Measurements from ENCODE around the gene ZNF227.
A peak's percentile ranks its signal among the peaks of the same experiment; 100 is the strongest.
"Not testable (repeated sequence)": the region's sequence is repeated elsewhere in the genome, so short reads cannot be mapped to it uniquely, and the experiment has no call there.

The ZNF227 gene

DNA sequence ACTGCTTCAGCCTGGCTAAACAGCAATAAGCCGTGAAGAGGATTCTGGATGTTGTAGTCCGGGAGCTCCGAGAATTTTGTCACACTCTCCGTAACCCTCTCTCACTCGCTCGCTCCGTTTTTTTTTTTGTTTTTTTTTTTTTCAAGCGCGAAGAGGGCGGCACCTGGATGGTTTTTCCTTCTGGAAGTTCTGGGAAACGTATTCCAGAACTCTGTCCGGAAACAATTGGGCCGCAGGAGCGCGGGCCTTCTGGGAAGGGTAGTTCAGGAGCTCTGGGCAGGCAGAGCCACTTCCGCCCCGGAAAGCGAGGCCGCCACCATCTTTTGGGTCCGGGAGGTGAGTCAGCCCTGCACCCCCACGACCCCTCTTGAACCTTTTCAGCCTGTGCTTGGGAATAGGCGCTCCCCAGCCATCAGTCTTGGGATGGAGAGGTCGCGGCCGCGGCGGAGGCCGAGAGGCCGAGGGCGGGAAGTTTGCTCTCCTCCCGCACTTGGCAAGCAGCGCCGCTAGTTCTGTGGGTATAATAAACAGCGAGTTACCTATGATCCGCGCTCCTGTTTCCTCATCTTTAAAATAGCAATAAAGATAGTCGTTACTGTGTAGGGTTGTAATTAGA lies at the start of gene ZNF227:
Gene ZNF227 (plus strand): TSS at position 283 of the 616 bp plus-strand sequence. CDS start 5,261 bp downstream, outside the sequence.
- peaks cover 11% of the 10 kb centered on the region for H3K9me3 Mint-ChIP-seq
- H3K27me3 Mint-ChIP-seq = no peaks in the 10 kb centered on the region
- peak within 1 kb of the TSS; percentile 93 for H3K4me3 Mint-ChIP-seq
- H3K36me3 Mint-ChIP-seq (ENCODE audit: low read depth) = peaks cover 51% of the 10 kb centered on the region
- H3K27ac Mint-ChIP-seq = peak within 1 kb of the TSS; percentile 91
- peaks cover 16% of the 10 kb centered on the region for H3K4me1 Mint-ChIP-seq (ENCODE audit: low read depth)
- intact Hi-C loops (cut with micrococcal nuclease) = loop anchor here (2.0 to 5.0 kb wide), 2 partner anchors 72 to 210 kb away; partner anchors contain the start of genes ZNF230 and ZNF234

DNA sequence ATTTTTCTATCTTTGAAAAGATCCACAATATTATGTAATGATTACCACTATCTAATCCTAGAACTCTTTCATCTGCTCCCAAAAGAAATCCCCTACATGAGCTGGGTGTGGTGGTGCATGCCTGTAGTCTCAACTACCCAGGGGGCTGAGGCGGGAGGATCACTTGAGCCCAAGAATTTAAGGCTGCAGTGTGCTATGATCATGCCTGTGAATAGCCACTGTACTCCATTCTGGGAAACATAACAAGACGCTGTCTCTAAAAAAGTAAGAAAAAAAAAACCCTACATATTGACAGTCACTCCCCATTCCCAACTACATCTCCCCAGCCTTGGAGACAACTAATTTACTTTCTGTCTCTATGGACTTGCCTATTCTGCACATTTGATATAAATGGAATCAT lies 48.5 kb upstream of the ZNF227 start:
- intact Hi-C loops (cut with micrococcal nuclease) = loop anchor here (1.0 to 10.0 kb wide), 3 partner anchors 22 to 141 kb away; partner anchors contain the start of genes ZNF225, ZNF234 and ZNF235
- H3K4me3 Mint-ChIP-seq = no peak overlapping the region
- H3K36me3 Mint-ChIP-seq (ENCODE audit: low read depth) = peaks cover 45% of the 10 kb centered on the region
- peaks cover 57% of the 10 kb centered on the region for H3K9me3 Mint-ChIP-seq
- H3K4me1 Mint-ChIP-seq (ENCODE audit: low read depth) = peaks cover 13% of the 10 kb centered on the region
- no peak overlapping the region for H3K27ac Mint-ChIP-seq
- H3K27me3 Mint-ChIP-seq = no peaks in the 10 kb centered on the region

DNA sequence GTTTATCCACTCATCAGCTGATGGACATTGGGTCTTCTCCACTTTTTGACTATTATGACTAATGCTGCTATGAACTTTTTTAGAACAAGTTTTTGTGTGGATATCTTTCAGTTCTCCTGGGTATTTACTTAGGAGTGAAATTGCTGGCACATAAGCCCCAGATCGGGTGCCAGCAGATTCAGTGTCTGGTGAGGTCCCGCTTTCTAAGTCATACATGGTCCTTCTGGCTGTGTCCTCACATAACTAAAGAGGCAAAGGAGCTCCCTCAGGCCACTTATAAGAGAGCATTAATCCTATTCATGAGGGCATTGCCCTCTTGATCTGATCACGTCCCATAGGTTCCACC lies 48.0 kb upstream of the ZNF227 start:
- peaks cover 13% of the 10 kb centered on the region for H3K4me1 Mint-ChIP-seq (ENCODE audit: low read depth)
- H3K9me3 Mint-ChIP-seq = peaks cover 60% of the 10 kb centered on the region
- peak overlapping the region; percentile 94 for H3K4me3 Mint-ChIP-seq
- H3K27ac Mint-ChIP-seq = peak overlapping the region; percentile 98
- no peaks in the 10 kb centered on the region for H3K27me3 Mint-ChIP-seq
- intact Hi-C loops (cut with micrococcal nuclease) = loop anchor here (1.0 to 10.0 kb wide), 3 partner anchors 23 to 141 kb away; partner anchors contain the start of genes ZNF225, ZNF234 and ZNF235
- H3K36me3 Mint-ChIP-seq (ENCODE audit: low read depth) = peaks cover 50% of the 10 kb centered on the region

- peak within 1 kb of the TSS; percentile 98 for H3K27ac Mint-ChIP-seq
- H3K9me3 Mint-ChIP-seq = peaks cover 59% of the 10 kb centered on the region
These were observed 47.4 kb upstream of the ZNF227 start, which contains the start of gene ZNF226 for GRCh38 chr19:44164673-44165512. ZNF226 (plus strand) TSS chr19:44165100; CDS start chr19:44170081, 4,981 bp downstream.

DNA sequence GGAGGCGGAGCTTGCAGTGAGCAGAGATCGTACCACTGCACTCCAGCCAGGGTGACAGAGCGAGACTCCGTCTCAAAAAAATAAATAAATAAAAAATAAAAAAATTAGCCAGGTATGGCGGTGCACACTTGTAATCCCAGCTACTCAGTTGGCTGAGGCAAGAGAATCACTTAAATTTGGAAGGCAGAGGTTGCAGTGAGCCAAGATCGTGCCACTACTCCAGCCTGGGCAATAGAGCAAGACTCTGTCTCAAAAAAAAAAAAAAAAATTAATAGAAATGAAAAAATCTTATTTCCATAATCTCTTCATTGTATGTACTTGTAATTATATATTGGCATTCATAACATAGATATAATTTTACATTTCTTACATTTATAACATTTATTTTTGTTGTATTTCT lies 41.7 kb upstream of the ZNF227 start:
- H3K4me3 Mint-ChIP-seq; intact Hi-C loops (cut with micrococcal nuclease); H3K27me3 Mint-ChIP-seq; H3K27ac Mint-ChIP-seq: not testable (repeated sequence)
- Mint-ChIP-seq H3K9me3 (peaks cover 73% of the 10 kb centered on the region), H3K4me1 (ENCODE audit: low read depth) (peaks cover 10% of the 10 kb centered on the region), H3K36me3 (ENCODE audit: low read depth) (peaks cover 97% of the 10 kb centered on the region)

More at GRCh38 chr19:44164673-44165512, 47.4 kb upstream of the ZNF227 start, which contains the start of gene ZNF226:
- H3K27me3 Mint-ChIP-seq = no peaks in the 10 kb centered on the region
- peaks cover 56% of the 10 kb centered on the region for H3K36me3 Mint-ChIP-seq (ENCODE audit: low read depth)
- peaks cover 13% of the 10 kb centered on the region for H3K4me1 Mint-ChIP-seq (ENCODE audit: low read depth)
- intact Hi-C loops (cut with micrococcal nuclease) = loop anchor here (1.0 to 10.0 kb wide), 5 partner anchors 24 to 140 kb away; partner anchors contain the start of genes ZNF224, ZNF225, ZNF234 and ZNF235
- H3K4me3 Mint-ChIP-seq = peak within 1 kb of the TSS; percentile 94

- intact Hi-C loops (cut with micrococcal nuclease) = no loop called here
- Mint-ChIP-seq H3K36me3 (ENCODE audit: low read depth) (peaks cover 61% of the 10 kb centered on the region), H3K27ac (no peak overlapping the region), H3K4me3 (no peak overlapping the region), H3K9me3 (peaks cover 99% of the 10 kb centered on the region), H3K4me1 (ENCODE audit: low read depth) (no peaks in the 10 kb centered on the region), H3K27me3 (no peaks in the 10 kb centered on the region)
These were observed 35.7 kb upstream of the ZNF227 start for GRCh38 chr19:44176590-44176989.

GRCh38 chr19:44180968-44181367 lies 31.4 kb upstream of the ZNF227 start:
- H3K36me3 Mint-ChIP-seq (ENCODE audit: low read depth) = peaks cover 17% of the 10 kb centered on the region
- intact Hi-C loops (cut with micrococcal nuclease) = no loop called here
- no peak overlapping the region for H3K27ac Mint-ChIP-seq

GRCh38 chr19:44182145-44182544 lies 30.2 kb upstream of the ZNF227 start:
- H3K36me3 Mint-ChIP-seq (ENCODE audit: low read depth) = peaks cover 5% of the 10 kb centered on the region
- H3K27me3 Mint-ChIP-seq = no peaks in the 10 kb centered on the region
- peaks cover 80% of the 10 kb centered on the region for H3K9me3 Mint-ChIP-seq
- H3K27ac Mint-ChIP-seq = no peak overlapping the region
- no peaks in the 10 kb centered on the region for H3K4me1 Mint-ChIP-seq (ENCODE audit: low read depth)
- H3K4me3 Mint-ChIP-seq = no peak overlapping the region
- intact Hi-C loops (cut with micrococcal nuclease) = no loop called here

More at GRCh38 chr19:44180968-44181367, 31.4 kb upstream of the ZNF227 start:
- Mint-ChIP-seq H3K9me3 (peaks cover 86% of the 10 kb centered on the region), H3K4me1 (ENCODE audit: low read depth) (no peaks in the 10 kb centered on the region), H3K4me3 (no peak overlapping the region), H3K27me3 (no peaks in the 10 kb centered on the region)

GRCh38 chr19:44190020-44190419 lies 22.3 kb upstream of the ZNF227 start:
- Mint-ChIP-seq H3K9me3 (peaks cover 57% of the 10 kb centered on the region), H3K4me3 (no peak overlapping the region), H3K36me3 (ENCODE audit: low read depth) (no peaks in the 10 kb centered on the region), H3K4me1 (ENCODE audit: low read depth) (no peaks in the 10 kb centered on the region), H3K27ac (no peak overlapping the region), H3K27me3 (peaks cover 2% of the 10 kb centered on the region)
- intact Hi-C loops (cut with micrococcal nuclease) = no loop called here

GRCh38 chr19:44192127-44192526 lies 20.2 kb upstream of the ZNF227 start:
- intact Hi-C loops (cut with micrococcal nuclease) = no loop called here
- Mint-ChIP-seq H3K4me1 (ENCODE audit: low read depth) (no peaks in the 10 kb centered on the region), H3K27ac (no peak overlapping the region), H3K4me3 (no peak overlapping the region), H3K36me3 (ENCODE audit: low read depth) (no peaks in the 10 kb centered on the region), H3K9me3 (peaks cover 64% of the 10 kb centered on the region), H3K27me3 (peaks cover 2% of the 10 kb centered on the region)

DNA sequence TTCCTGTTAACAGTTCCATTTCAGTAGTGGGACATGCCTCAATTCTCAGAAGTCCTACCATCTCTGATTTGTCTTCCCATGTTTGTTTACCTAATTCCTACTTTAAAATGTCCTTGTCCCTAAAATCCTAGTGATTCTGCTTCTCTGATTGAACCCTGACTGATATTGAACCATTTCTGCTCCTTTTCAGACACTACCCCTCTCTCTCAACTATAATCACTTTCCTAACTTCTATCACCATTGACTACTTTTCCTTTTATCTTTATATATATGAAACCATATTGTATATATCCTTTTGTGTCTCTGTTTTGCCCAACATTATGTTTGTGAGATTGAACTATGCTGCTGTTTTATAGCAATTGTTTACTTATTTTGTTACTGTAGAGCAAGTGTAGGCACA lies 15.6 kb upstream of the ZNF227 start:
- no peaks in the 10 kb centered on the region for H3K36me3 Mint-ChIP-seq (ENCODE audit: low read depth)
- intact Hi-C loops (cut with micrococcal nuclease) = no loop called here
- peaks cover 2% of the 10 kb centered on the region for H3K27me3 Mint-ChIP-seq
- H3K4me3 Mint-ChIP-seq = no peak overlapping the region
- H3K9me3 Mint-ChIP-seq = peaks cover 46% of the 10 kb centered on the region
- no peak overlapping the region for H3K27ac Mint-ChIP-seq
- no peaks in the 10 kb centered on the region for H3K4me1 Mint-ChIP-seq (ENCODE audit: low read depth)

DNA sequence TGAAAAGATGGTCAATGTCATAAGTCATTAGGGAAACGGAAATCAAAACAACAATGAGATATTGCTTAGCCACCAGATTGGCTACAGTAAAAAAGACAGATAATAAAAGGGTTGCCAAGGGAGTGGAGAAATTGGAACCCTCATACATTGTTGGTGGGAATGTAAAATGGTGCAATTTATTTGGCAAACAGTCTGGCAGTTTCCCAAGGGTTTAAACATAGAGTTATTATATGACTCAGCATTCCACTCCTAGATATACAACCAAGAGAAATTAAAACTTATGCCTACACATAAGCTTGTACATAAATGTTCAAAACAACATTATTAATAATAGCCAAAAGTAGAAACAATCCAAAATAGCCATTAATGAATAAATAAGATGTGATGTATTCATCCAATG lies 9.9 kb upstream of the ZNF227 start:
- intact Hi-C loops (cut with micrococcal nuclease) = no loop called here
- H3K4me3 Mint-ChIP-seq = no peak overlapping the region
- peaks cover 5% of the 10 kb centered on the region for H3K4me1 Mint-ChIP-seq (ENCODE audit: low read depth)
- no peak overlapping the region for H3K27ac Mint-ChIP-seq
- H3K36me3 Mint-ChIP-seq (ENCODE audit: low read depth) = peaks cover 7% of the 10 kb centered on the region
- H3K9me3 Mint-ChIP-seq = peaks cover 50% of the 10 kb centered on the region
- H3K27me3 Mint-ChIP-seq = peaks cover 12% of the 10 kb centered on the region

DNA sequence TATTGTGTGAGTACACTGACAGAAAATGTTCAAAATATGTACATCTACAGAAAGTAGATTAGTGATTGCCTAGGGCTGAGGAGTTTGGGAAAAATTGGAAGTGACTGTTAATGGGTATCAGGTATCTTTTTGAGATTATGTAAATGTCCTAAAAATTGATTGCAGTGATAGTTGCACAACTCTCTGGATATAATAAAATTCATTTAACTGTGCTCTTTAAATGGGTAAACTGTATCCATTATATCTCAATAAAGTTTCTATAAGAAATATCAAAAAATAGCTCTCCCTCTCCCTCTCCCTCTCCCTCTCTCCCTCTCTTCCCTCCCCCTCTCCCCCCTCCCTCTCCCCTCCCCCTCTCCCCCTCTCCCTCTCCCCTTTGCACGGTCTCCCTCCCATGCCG lies 9.4 kb upstream of the ZNF227 start:
- peaks cover 51% of the 10 kb centered on the region for H3K9me3 Mint-ChIP-seq

GRCh38 chr19:44203877-44204276 lies 8.5 kb upstream of the ZNF227 start:
- intact Hi-C loops (cut with micrococcal nuclease); H3K36me3 Mint-ChIP-seq (ENCODE audit: low read depth); H3K4me3 Mint-ChIP-seq; H3K27ac Mint-ChIP-seq: not testable (repeated sequence)
- H3K9me3 Mint-ChIP-seq = peaks cover 48% of the 10 kb centered on the region
- H3K4me1 Mint-ChIP-seq (ENCODE audit: low read depth) = peaks cover 12% of the 10 kb centered on the region
- peaks cover 12% of the 10 kb centered on the region for H3K27me3 Mint-ChIP-seq

More for the DNA sequence above, 9.4 kb upstream of the ZNF227 start:
- Mint-ChIP-seq H3K36me3 (ENCODE audit: low read depth) (peaks cover 10% of the 10 kb centered on the region), H3K4me1 (ENCODE audit: low read depth) (peaks cover 5% of the 10 kb centered on the region), H3K27ac (no peak overlapping the region), H3K27me3 (peaks cover 12% of the 10 kb centered on the region), H3K4me3 (no peak overlapping the region)
- intact Hi-C loops (cut with micrococcal nuclease) = no loop called here
